Measurements from ENCODE around the gene KRTAP1-5.
"Not testable (repeated sequence)": the region's sequence is repeated elsewhere in the genome, so short reads cannot be mapped to it uniquely, and the experiment has no call there.

Gene KRTAP1-5

DNA sequence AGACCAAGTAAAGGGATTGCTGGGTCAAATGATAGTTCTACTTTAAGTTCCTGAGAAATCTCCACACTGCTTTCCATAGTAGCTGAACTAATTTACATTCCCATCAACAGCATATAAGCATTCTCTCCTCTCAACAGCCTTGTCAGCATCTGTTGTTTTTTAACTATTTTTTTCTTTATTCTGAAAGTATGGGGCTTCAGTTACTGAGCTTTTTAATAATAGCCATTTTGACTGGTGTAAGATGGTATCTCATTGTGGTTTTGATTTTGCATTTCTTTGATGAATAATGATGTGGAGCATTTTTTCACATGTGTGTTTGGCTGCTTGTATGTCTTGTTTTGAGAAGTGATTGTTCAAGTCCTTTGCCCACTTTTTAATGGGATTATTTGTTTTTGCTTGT, 25.6 kb upstream of the KRTAP1-5 start:
- FAIRE-seq (no peak), DNase-seq (ENCODE audit: insufficient read length, low spot score) (no peak)

GRCh38 chr17:41049110-41049509, 22.1 kb upstream of the KRTAP1-5 start:
- DNase-seq (ENCODE audit: insufficient read length, low spot score) (no peak), FAIRE-seq (no peak)

GRCh38 chr17:41048441-41048840, 21.4 kb upstream of the KRTAP1-5 start:
- no peak for DNase-seq (ENCODE audit: insufficient read length, low spot score)
- FAIRE-seq, result no peak

- DNase-seq (ENCODE audit: insufficient read length, low spot score); FAIRE-seq: not testable (repeated sequence)
These were observed 19.9 kb upstream of the KRTAP1-5 start, which contains the start of gene KRTAP2-1 for GRCh38 chr17:41046735-41047465. Gene KRTAP2-1, minus strand, starts transcription at chr17:41047316. Its CDS starts 49 bp downstream, at chr17:41047267.

- no peak for FAIRE-seq
- DNase-seq (ENCODE audit: insufficient read length, low spot score), result no peak
These were observed 15.9 kb upstream of the KRTAP1-5 start for GRCh38 chr17:41042953-41043352.

DNA sequence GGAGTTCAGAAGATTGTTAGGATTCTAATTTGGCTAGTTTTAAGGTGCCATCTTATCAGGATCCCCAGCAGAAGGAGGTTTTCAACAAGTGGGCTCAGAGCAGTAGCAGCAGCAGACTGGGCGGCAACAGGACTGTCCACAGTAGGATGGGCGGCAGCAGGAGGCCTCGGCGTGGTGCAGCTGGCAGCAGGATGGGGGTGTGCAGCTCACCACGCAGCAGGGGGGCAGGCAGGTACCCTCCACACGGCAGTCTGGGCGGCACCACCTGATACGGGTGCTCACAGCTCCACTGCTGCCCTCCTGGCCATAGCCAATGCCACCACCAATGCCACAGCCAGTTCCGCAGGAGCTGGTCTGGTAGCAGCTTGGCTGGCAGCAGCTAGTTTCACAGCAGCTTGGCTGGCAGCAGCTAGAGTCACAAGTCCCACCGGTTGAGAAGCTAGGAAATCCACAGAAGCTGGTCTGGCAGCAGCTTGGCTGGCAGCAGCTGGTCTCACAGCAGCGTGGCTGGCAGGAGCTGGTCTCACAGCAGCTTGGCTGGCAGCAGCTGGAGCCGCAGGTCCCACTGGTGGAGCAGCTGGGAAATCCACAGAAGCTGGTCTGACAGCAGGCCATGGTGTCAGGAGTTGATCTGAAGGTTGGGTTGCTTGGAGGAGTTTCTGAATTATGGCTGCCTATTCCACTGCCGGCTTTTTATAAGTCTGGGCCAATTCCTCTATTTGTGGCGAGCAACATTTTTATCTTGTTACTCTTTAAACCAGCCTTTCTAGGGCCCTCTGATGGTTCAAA, 14.0 kb upstream of the KRTAP1-5 start, which contains the start of gene KRTAP1-1:
TSS of gene KRTAP1-1 (minus strand) at position 668 of the 789 bp plus-strand sequence. CDS start at position 615, 53 bp downstream.
- not testable (repeated sequence) for DNase-seq (ENCODE audit: insufficient read length, low spot score); FAIRE-seq

DNA sequence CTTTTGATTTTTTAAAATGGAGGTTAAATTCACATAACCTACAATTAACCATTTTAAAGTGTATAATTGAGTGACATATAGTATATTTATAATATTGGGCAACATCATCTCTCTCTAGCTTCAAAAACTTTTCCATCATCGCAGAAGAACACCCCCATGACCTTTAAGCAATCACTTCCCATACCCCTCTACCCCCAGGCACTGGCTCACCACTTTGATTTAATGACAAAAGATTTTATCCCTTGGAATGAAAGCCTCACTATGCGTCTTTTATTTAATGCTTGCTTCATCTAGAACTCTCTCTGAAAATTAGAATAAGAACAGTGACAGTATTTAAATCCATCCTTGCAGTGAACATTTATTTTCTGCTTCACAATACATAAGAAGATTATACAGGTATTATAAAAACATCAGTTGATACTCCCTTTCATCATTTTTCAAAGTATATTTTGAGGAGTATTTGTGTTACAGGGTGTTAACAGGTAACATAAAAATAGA, 10.9 kb upstream of the KRTAP1-5 start:
- FAIRE-seq (no peak), DNase-seq (ENCODE audit: insufficient read length, low spot score) (no peak)

DNA sequence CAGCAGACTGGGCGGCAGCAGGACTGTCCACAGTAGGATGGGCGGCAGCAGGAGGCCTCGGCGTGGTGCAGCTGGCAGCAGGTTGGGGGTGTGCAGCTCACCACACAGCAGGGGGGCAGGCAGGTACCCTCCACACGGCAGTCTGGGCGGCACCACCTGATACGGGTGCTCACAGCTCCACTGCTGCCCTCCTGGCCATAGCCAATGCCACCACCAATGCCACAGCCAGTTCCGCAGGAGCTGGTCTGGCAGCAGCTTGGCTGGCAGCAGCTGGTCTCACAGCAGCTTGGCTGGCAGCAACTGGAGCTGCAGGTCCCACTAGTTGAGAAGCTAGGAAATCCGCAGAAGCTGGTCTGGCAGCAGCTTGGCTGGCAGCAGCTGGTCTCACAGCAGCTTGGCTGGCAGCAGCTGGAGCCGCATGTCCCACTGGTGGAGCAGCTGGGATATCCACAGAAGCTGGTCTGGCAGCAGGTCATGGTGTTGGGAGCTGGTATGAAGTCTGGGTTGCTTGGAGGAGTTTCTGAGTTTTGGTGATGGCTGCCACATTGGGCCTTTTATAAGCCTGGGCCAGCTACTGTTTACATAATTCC, 7.4 kb upstream of the KRTAP1-5 start, which contains the start of gene KRTAP1-3:
TSS of gene KRTAP1-3 (minus strand) at position 529 of the 590 bp plus-strand sequence. CDS start at position 476, 53 bp downstream.
- not testable (repeated sequence) for DNase-seq (ENCODE audit: insufficient read length, low spot score); FAIRE-seq

GRCh38 chr17:41029633-41030245, 2.7 kb upstream of the KRTAP1-5 start, which contains the start of gene KRTAP1-4:
Gene KRTAP1-4, minus strand, starts transcription at chr17:41030195. Its CDS starts 117 bp downstream, at chr17:41030078.
- DNase-seq (ENCODE audit: insufficient read length, low spot score), result no peak
- no peak for FAIRE-seq

GRCh38 chr17:41024697-41025096, 2.3 kb downstream of the KRTAP1-5 start:
- DNase-seq (ENCODE audit: insufficient read length, low spot score), result no peak
- no peak for FAIRE-seq

- FAIRE-seq, result no peak
- no peak for DNase-seq (ENCODE audit: insufficient read length, low spot score)
These were observed 6.7 kb downstream of the KRTAP1-5 start for GRCh38 chr17:41020336-41020735.

DNA sequence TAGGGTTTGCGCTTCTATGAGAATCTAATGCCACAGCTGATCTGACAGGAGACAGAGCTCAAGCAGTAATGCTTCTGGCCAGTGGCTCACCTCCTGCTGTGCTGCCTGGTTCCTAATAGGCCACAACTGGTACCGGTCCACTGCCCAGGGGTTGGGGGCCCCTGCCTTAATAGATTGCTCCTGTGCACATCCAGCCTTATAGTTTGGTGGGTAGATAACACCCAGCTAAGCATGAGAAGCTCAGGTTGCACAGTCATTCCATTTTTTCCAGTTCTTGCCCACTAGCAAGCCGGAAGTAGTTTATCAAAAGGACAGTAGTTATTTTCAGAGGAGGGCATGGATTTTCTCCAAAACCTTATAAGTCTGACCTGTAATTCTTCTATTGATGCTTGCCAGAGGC, 7.6 kb downstream of the KRTAP1-5 start:
- FAIRE-seq (no peak), DNase-seq (ENCODE audit: insufficient read length, low spot score) (no peak)

GRCh38 chr17:41018541-41018940, 8.5 kb downstream of the KRTAP1-5 start:
- no peak for DNase-seq (ENCODE audit: insufficient read length, low spot score)
- no peak for FAIRE-seq

DNA sequence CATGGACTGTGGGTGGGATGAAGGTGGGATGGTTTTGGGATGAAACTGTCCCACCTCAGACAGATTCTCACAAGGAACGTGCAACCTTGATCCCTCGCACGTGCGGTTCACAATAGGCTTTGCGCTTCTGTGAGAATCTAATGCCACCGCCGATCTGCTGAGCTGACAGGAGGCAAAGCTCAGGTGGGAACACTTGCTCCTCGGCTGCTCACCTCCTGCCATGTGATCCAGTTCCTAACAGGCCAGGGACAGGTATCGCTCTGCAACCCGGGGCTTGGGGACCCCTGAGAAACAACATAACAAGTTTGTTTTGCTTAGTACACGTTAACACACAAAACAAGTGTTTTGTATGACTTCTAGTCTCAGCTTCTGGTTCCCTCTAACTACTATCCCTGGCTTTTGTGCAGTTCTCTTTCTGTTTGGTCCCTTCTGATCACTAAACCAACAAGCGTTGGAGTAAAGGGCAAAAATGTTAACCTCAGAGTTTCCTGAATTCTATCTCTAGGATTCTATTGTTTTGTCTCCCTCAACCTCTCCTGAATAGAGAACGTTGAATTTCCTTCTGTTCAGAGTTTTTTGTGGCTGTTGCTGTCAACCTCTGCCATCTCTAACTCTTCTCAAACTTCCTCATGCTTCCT, 10.3 kb downstream of the KRTAP1-5 start:
- FAIRE-seq, result no peak

GRCh38 chr17:41015454-41015853, 11.6 kb downstream of the KRTAP1-5 start:
- FAIRE-seq (no peak), DNase-seq (ENCODE audit: insufficient read length, low spot score) (no peak)

More for the DNA sequence above, 10.3 kb downstream of the KRTAP1-5 start:
- DNase-seq (ENCODE audit: insufficient read length, low spot score), result no peak

GRCh38 chr17:41013606-41014005, 13.4 kb downstream of the KRTAP1-5 start:
- no peak for DNase-seq (ENCODE audit: insufficient read length, low spot score)
- no peak for FAIRE-seq

DNA sequence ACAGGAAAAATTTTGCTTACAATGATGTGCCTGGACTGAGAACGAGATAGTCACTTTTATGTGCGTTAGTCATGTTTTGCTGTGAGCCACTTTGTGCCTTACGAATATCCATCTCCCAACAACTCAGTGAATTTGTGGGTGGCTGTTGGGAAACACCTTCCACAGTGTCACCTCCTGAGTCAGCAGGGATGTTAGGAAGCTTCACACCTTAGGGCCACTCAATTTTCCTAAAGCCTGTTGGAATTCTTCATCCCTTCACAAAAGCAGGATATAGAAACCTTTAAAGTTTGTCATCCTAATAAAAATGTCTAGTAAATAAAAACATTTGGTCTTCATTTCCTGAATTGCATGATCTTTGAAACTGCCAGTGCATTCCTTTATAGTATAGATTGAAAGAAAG, 13.8 kb downstream of the KRTAP1-5 start:
- FAIRE-seq (no peak), DNase-seq (ENCODE audit: insufficient read length, low spot score) (no peak)

DNA sequence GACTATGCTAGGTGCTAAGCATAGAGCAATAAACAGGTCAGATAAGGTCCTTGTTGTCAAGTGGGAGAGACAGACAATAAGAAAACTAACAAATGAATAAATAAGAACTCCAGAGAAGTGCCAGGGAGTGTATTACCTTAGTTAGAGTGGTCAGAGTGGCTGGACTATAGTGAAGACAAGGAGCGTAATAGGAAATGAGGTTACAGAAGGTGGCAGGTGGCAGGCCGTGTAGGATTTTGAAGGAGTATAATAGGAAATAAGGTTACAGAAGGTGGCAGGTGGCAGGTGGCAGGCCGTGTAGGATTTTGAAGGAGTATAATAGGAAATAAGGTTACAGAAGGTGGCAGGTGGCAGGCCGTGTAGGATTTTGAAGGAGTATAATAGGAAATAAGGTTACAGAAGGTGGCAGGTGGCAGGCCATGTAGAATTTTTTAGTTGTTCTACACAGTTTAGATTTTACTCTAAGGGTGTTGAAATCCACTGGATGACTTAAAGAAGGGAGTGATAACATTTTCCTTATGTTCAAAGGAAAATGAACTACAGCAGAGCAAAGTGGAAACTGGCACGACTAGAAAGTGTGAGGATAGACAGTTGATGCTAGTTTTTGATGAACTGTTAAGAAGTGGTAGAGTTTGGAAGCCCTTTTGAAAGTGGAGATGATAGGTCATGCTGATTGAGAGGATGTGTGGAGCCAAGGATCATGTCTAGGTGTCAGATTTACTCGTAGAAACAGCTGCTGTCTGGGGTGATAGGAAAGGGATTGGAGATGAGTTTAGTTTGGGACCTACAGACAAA, 14.5 kb downstream of the KRTAP1-5 start:
- DNase-seq (ENCODE audit: insufficient read length, low spot score), result no peak
- no peak for FAIRE-seq

DNA sequence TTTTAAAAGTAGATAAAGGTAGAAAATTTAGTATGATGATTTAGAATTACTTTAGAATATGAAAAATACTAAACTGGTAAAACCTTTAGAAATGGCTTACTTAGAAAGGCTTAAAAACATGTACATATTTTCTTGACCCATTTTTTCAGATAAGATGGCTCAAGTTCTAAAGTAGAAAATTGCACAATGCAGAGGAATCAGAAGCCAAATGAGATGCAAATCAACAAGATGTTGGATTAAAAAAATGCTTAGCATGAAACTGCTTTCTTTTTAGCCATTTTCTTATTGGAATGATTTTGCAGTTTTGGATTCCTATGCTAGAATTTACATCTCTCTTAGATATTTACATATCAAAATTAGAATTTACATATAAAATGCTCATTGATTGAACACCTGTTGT, 16.6 kb downstream of the KRTAP1-5 start:
- FAIRE-seq, result no peak

More for the DNA sequence above, 16.6 kb downstream of the KRTAP1-5 start:
- no peak for DNase-seq (ENCODE audit: insufficient read length, low spot score)

Data from GM19239 (cell line).